ENCODE measurements around the gene IGF2BP2. TPM values are rescaled to one million over a fixed set of nuclear protein-coding genes. Genes with fewer than 3 reads are reported as not detected.

IGF2BP2 gene
- 64.8 TPM for total RNA-seq

GRCh38 chr3:185825006-185825638 lies at the start of gene IGF2BP2:
TSS of gene IGF2BP2 (minus strand) at chr3:185825042. CDS start at chr3:185824960, 82 bp downstream.

Small RNA genes within 50 kb of the gene (small RNA-seq; reads per million reads assigned to genes)
- gene AC133473.1 (ENCODE audit: low replicate concordance), result not detected
- not detected for gene MIR548AQ (ENCODE audit: low replicate concordance)

Other genes starting within 250 kb of the IGF2BP2 start
- gene SENP2, start 238.7 kb downstream of the IGF2BP2 start, total RNA-seq, result 26.2 TPM
- 205 TPM for gene TRA2B, start 113.0 kb upstream of the IGF2BP2 start, total RNA-seq